SK-N-MC (cell line): ENCODE results near the gene SHKBP1.

Experiments
- EZH2 ChIP-seq: fragments of 200-600 bp; sonication (generic); IDR thresholded peaks from one replicate; pipeline ENCODE4 v1.6.1; 2017; ENCODE audit warnings: antibody characterized with exemption
- FOXP2 ChIP-seq: optimal IDR thresholded peaks from 2 replicates; pipeline ENCODE3; 2011; ENCODE audit warnings: mild to moderate bottlenecking, moderate library complexity; ENCODE audit not compliant: insufficient read depth; ENCODE audit errors: extremely low read length, control extremely low read depth
- POLR2AphosphoS5 ChIP-seq: IDR thresholded peaks from 2 replicates; pipeline ENCODE4 v1.6.1; 2012; ENCODE audit warnings: mild to moderate bottlenecking, low read depth, low read length, borderline replicate concordance

DNA sequence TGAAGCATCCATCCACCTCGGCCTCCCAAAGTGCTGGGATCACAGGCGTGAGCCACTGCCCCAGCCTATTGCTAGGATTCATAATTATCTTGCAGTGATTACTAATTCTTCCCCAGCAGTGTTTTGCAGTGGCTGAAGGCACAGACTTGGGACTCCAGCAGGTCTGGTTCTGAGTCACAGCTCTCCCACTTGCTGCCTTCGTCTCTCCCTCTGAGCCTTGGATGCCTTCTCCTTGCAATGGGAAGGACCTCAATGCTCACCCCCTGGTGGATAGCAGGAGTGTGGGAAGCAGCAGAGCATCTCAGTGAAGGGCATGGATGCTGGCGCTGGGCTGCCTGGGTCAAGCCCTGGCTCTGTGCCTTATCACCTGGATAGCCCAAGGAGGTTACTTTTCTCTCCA, 37.6 kb upstream of the SHKBP1 start:
- no peak for TF ChIP-seq POLR2AphosphoS5
- TF ChIP-seq EZH2, result no peak
- no peak for TF ChIP-seq FOXP2
